Adrenal gland (tissue), 5 donors: ENCODE data around the gene HECTD1.

ENCODE experiments used
- POLR2A ChIP-seq, 2 donors: fragments of 450-650 bp; IDR thresholded peaks; one replicate each; pipeline ENCODE4 v1.6.1; 2017; ENCODE audit warnings: antibody characterized with exemption in 2 of 2, mild to moderate bottlenecking in 2 of 2, moderate library complexity in 1 of 2
- TF ChIP-seq, protein P1 (sequence below), 6 experiments: fragments of 450-650 bp in 4 of 6; fragments of 200-600 bp in 2 of 6; sonication (generic) in 1 of 6; IDR thresholded peaks; 1 replicate in 5 of 6; 2 replicates in 1 of 6; pipeline versions ENCODE4 v1.5.1 to v1.8.0; 2016 to 2021; ENCODE audit warnings: antibody characterized with exemption in 6 of 6, mild to moderate bottlenecking in 2 of 6, moderate library complexity in 1 of 6
- donor health status: DM: no; HTN: no; CAD: no.

DNA sequence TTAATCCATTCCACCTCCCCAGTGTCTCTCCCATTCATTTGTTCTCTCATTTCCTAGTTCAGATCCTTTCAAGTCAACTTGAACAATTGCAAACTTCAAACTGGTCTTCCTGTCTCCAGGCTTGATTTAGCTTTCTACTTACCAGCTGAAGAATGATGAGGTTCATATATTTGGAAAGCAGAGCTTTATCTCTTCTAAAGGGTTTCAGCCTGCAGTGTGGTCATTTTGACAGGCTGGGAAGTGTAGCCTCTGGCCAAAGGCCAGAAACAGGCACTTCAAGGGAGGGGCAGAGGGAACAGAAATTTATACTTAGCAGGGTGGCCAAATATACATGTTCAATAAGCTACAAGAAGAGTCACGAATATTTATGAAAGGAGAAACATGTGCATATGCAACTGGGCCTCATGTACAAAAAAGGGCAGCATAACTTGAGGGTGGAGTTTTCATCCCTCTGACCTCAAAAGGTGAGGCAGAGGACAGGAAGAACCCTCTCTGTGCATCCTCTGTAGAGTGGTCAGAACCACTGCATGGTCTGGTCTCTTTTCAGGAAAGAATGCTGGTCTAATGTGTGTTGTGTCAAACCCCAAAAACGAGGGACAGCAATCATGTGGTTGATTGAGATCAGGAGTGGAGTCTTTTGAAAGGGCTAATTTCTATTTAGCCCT is 34.0 kb upstream of the HECTD1 start:
- no peak for TF ChIP-seq POLR2A (IDR thresholded peaks at IDR 0.05)
- TF ChIP-seq, protein P1, sequence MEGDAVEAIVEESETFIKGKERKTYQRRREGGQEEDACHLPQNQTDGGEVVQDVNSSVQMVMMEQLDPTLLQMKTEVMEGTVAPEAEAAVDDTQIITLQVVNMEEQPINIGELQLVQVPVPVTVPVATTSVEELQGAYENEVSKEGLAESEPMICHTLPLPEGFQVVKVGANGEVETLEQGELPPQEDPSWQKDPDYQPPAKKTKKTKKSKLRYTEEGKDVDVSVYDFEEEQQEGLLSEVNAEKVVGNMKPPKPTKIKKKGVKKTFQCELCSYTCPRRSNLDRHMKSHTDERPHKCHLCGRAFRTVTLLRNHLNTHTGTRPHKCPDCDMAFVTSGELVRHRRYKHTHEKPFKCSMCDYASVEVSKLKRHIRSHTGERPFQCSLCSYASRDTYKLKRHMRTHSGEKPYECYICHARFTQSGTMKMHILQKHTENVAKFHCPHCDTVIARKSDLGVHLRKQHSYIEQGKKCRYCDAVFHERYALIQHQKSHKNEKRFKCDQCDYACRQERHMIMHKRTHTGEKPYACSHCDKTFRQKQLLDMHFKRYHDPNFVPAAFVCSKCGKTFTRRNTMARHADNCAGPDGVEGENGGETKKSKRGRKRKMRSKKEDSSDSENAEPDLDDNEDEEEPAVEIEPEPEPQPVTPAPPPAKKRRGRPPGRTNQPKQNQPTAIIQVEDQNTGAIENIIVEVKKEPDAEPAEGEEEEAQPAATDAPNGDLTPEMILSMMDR (IDR thresholded peaks at IDR 0.05) = no peak
